ENCODE results near the gene RALGPS1.

Gene RALGPS1

GRCh38 chr9:127118597-127119319 is 204.2 kb downstream of the RALGPS1 start:
- no peak overlapping the region for H3K4me3 ChIP-seq (ENCODE audit: low read length)
- no peak overlapping the region for H3K9ac ChIP-seq (ENCODE audit: low read length)
- no peaks in the 10 kb centered on the region for H3K9me3 ChIP-seq (replicated peaks; ENCODE audit: insufficient read depth, low read length)
- H3K9me2 ChIP-seq (replicated peaks; ENCODE audit: insufficient read depth, low read length), result no peaks in the 10 kb centered on the region
- no peaks in the 10 kb centered on the region for H3K27me3 ChIP-seq (replicated peaks; ENCODE audit: insufficient read depth, low read length)
- no peak overlapping the region for H3K27ac ChIP-seq (ENCODE audit: low read length)
- no peak overlapping the region for H3K4me2 ChIP-seq (ENCODE audit: low read depth, low read length)
- H3K79me2 ChIP-seq (ENCODE audit: low read length), result 0 out of 2 replicates have a peak, but pooled peaks cover 4% of the 10 kb centered on the region
- H3K36me3 ChIP-seq (replicated peaks; ENCODE audit: insufficient read depth, low read length), result no peaks in the 10 kb centered on the region
- no peak overlapping the region for H2AFZ ChIP-seq (ENCODE audit: low read length)
- no peak for DNase-seq
- TF ChIP-seq EZH2 (optimal IDR thresholded peaks at IDR 0.05; ENCODE audit: low read depth, low read length) (no peak), CTCF (IDR thresholded peaks at IDR 0.05; ENCODE audit: low read length) (no peak), EZH2phosphoT487 (IDR thresholded peaks at IDR 0.05; ENCODE audit: low read length) (no peak)
- peaks cover 8% of the 10 kb centered on the region; the same call in 1 of the 2 replicates for H3F3A ChIP-seq (ENCODE audit: insufficient read depth, low read length)
- peaks cover 31% of the 10 kb centered on the region for H3K4me1 ChIP-seq (ENCODE audit: low read length)
- H4K20me1 ChIP-seq (ENCODE audit: insufficient read depth, low read length), result no peaks in the 10 kb centered on the region

GRCh38 chr9:127119320-127119709 is 204.7 kb downstream of the RALGPS1 start:
- no peak for TF ChIP-seq CTCF (IDR thresholded peaks at IDR 0.05; ENCODE audit: low read length)
- no peak for TF ChIP-seq EZH2 (optimal IDR thresholded peaks at IDR 0.05; ENCODE audit: low read depth, low read length)
- TF ChIP-seq EZH2phosphoT487 (IDR thresholded peaks at IDR 0.05; ENCODE audit: low read length), result no peak
- no peak overlapping the region for H3K9ac ChIP-seq (ENCODE audit: low read length)
- peaks cover 8% of the 10 kb centered on the region; the same call in 1 of the 2 replicates for H3F3A ChIP-seq (ENCODE audit: insufficient read depth, low read length)
- peaks cover 26% of the 10 kb centered on the region for H3K4me1 ChIP-seq (ENCODE audit: low read length)
- H2AFZ ChIP-seq (ENCODE audit: low read length), result no peak overlapping the region
- no peak overlapping the region for H3K4me3 ChIP-seq (ENCODE audit: low read length)
- no peak for DNase-seq
- 0 out of 2 replicates have a peak, but pooled peaks cover 4% of the 10 kb centered on the region for H3K79me2 ChIP-seq (ENCODE audit: low read length)
- no peak overlapping the region for H3K27ac ChIP-seq (ENCODE audit: low read length)
- H3K9me3 ChIP-seq (replicated peaks; ENCODE audit: insufficient read depth, low read length), result no peaks in the 10 kb centered on the region
- no peaks in the 10 kb centered on the region for H3K9me2 ChIP-seq (replicated peaks; ENCODE audit: insufficient read depth, low read length)
- no peaks in the 10 kb centered on the region for H3K36me3 ChIP-seq (replicated peaks; ENCODE audit: insufficient read depth, low read length)
- no peak overlapping the region for H3K4me2 ChIP-seq (ENCODE audit: low read depth, low read length)
- no peaks in the 10 kb centered on the region for H3K27me3 ChIP-seq (replicated peaks; ENCODE audit: insufficient read depth, low read length)
- H4K20me1 ChIP-seq (ENCODE audit: insufficient read depth, low read length), result no peaks in the 10 kb centered on the region

- no peak overlapping the region for H3K4me2 ChIP-seq (ENCODE audit: low read depth, low read length)
- H3K9ac ChIP-seq (ENCODE audit: low read length), result no peak overlapping the region
- H3K9me3 ChIP-seq (replicated peaks; ENCODE audit: insufficient read depth, low read length), result no peaks in the 10 kb centered on the region
- no peak overlapping the region for H3K27ac ChIP-seq (ENCODE audit: low read length)
- no peaks in the 10 kb centered on the region for H3F3A ChIP-seq (ENCODE audit: insufficient read depth, low read length)
- H3K4me3 ChIP-seq (ENCODE audit: low read length), result no peak overlapping the region
- 0 out of 2 replicates have a peak, but pooled peaks cover 4% of the 10 kb centered on the region for H3K79me2 ChIP-seq (ENCODE audit: low read length)
- no peak overlapping the region for H2AFZ ChIP-seq (ENCODE audit: low read length)
- no peak for TF ChIP-seq EZH2phosphoT487 (IDR thresholded peaks at IDR 0.05; ENCODE audit: low read length)
- no peak for TF ChIP-seq CTCF (IDR thresholded peaks at IDR 0.05; ENCODE audit: low read length)
- TF ChIP-seq EZH2 (optimal IDR thresholded peaks at IDR 0.05; ENCODE audit: low read depth, low read length), result no peak
- H3K27me3 ChIP-seq (replicated peaks; ENCODE audit: insufficient read depth, low read length), result no peaks in the 10 kb centered on the region
- 0 out of 2 replicates have a peak, but pooled peaks cover 5% of the 10 kb centered on the region for H3K4me1 ChIP-seq (ENCODE audit: low read length)
- H4K20me1 ChIP-seq (ENCODE audit: insufficient read depth, low read length), result no peaks in the 10 kb centered on the region
- DNase-seq, result no peak
- H3K9me2 ChIP-seq (replicated peaks; ENCODE audit: insufficient read depth, low read length), result no peaks in the 10 kb centered on the region
- no peaks in the 10 kb centered on the region for H3K36me3 ChIP-seq (replicated peaks; ENCODE audit: insufficient read depth, low read length)
These were observed 207.1 kb downstream of the RALGPS1 start for GRCh38 chr9:127121628-127122175.
